Midbrain (tissue), 1 donor: ENCODE results near the gene TMTC2.
A peak's percentile ranks its signal among the peaks of the same experiment; 100 is the strongest.
"Not testable (repeated sequence)": the region's sequence is repeated elsewhere in the genome, so short reads cannot be mapped to it uniquely, and the experiment has no call there.

Source experiments
- DNase-seq: peaks from one replicate; lab custom pipeline; 2025; lab: John Stamatoyannopoulos, UW

TMTC2 gene

DNA sequence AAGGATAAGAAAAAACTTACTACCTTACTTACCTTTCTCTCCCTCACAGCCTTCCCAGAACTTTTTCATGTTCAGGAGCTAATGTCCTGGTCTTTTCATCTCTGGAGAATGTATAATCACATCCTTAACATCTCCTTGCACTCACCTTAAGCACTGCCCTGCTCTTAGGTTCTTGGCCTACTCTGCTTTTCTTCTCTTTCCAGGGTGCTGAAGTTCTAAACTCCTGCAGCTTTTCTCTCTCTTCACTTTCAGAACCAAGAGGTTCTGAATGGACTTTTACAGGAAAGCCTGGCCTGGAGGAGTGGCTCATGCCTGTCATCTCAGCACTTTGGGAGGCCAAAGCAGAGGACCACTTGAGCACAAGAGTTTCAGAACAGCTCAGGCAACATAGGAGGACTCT, 101.9 kb downstream of the TMTC2 start:
- DNase-seq = no peak

DNA sequence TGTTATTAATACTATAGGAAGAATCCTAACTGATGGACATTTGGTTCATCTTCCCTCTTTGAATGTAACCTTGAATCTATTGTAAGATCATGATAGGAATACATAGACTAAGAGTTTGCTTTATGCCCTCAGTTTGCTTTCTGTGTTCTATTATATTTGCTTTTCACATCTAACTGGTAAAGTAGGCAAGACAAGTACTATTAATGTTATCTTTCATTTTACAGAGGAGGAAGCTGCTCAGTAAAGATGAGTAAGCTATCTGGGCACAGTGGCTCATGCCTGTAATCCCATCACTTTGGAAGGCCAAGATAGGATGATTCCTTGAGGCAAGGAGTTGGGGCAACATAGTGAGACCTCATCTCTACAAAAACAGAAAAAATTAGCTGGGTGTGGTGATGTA, 103.0 kb downstream of the TMTC2 start:
- no peak for DNase-seq

DNA sequence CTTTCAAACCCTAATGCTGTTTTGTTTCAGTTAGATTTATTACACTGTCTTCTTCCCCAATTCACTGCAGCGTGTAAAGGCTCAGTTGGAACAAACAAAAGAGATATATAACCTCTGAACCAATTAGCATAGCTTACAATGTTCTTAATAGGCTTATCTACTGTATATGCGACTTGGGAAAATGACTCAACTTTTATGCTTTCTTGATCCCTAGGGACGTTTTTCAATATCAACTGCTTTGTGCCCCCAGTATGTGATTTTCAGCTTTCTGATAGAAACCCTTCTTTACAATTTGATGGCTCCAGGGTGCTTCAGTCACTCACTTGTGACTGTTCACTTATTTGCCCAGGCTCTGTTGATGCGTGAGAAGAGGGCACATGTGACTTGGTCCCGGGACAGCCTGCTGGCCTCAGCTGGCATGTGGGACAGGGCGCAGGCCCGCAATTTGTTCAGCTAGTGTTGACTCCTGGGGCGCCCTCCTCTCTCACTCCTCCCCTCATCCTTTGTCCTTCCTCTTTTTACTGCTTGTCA, 107.1 kb downstream of the TMTC2 start:
- DNase-seq = no peak

DNA sequence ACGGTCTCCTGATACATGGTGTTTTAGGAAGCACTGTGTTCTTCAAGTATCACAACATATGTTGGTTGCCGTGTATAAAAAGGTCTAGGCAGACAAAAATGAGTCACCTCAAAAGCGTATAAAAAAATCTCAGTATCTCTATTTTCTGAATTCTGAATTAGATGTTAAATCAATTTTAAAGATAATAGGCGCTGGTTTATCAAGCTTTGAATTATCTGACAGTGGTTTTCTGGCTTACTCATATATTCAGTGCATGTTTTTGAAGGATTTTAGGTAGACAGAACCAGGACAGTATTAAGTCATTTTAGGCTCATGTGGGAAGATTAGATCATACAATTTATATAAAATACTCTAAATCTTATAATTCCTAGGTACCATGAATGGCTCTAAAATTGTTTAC, 110.8 kb downstream of the TMTC2 start:
- no peak for DNase-seq

DNA sequence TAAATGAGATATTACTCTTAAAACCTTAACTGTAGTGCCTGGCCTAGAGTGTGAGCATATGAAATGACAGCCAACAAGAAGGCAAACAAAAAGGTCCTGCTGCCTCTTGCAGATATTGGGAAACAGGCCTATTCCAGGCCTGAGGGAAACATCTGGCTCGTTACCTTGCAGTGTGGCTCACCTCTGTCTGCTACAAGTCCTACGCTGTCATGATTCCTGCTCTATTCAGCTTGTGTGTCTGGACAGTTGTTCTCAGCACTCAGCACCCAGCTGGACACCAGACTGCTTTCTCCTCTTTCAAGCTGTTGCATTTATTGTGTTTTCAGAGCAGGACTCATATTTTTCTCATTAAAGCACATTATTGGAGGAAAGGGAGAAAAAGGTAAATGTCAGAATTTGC, 113.5 kb downstream of the TMTC2 start:
- DNase-seq = no peak

DNA sequence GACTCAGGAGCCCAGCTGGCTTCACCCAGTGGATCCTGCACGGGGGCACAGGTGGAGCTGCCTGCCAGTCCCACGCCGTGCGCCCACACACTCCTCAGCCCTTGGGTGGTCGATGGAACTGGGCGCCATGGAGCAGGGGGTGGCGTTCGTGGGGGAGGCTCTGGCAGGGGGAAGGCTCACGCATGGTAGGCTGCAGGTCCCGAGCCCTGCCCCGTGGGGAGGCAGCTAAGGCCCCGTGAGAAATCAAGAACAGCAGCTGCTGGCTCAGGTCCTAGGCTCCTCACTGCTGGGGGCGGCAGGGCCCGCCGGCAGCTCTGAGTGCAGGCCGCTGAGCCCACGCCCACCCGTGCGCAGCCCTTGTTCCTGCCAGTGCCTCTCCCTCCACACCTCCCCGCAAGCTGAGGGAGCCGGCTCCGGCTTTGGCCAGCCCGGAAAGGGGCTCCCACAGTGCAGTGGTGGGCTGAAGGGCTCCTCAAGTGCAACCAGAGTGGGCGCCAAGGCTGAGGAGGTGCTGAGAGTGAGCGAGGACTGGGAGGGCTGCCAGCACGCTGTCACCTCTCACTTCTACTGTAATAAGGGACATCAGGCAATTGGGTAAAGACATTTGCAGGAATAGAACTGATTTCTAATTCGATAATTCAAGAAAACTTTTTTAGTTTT, 115.4 kb downstream of the TMTC2 start:
- DNase-seq = no peak

DNA sequence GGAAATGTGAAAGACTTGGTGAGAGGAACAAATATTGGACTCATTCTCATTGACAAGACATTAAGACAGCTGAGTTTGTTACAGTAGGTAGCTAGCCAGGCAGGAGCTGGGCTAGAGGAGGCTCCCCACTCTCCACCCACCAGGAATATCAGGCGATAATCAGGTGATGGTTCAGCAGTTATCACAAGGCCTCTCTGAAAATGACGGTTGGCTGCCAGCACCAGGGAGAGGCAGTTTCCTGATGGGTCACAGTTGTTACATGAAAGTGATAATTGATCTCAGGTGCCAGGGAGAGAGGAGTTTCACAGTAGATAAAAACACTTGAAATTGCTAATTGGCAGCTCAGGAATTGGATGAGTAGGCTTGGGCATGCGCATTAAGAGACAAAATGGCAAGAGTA, 116.5 kb downstream of the TMTC2 start:
- no peak for DNase-seq

DNA sequence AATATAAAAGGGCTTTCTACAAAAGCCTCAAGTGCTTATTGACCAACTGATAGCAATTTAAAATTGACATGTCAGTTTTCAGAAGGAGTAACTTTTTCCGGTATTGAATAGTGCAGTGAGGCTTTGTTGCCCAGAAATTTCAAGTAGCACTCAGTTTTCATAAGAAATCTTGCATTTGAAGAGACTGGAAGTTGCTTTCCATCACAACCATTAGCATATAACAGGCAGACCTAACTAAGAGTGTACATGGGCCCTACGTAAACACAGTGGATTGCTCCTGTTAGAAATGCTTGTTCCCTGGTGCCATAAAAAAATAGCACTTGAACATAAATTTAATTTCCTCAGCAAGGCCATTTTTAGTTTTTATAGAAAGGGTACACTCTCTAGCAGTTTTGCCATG, 117.9 kb downstream of the TMTC2 start:
- no peak for DNase-seq

DNA sequence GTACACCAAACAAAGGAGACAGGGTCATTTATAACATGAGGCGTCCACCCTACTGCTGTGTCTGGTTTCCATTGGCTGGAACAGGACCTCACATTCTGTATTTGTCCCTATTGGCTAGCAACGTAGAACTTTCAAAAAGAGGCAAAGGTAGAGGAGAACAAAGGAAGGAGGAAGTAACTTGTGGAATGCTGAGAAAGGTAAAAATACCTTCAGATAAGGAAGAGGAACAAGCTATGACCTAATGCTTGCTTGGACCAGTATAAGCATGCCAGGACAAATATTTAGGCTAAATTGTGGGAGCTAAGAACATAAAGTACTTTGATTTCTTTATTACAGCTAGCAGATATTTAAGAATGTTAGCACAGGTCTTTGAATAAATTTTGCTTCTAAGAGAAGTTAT, 118.3 kb downstream of the TMTC2 start:
- DNase-seq = not testable (repeated sequence)

DNA sequence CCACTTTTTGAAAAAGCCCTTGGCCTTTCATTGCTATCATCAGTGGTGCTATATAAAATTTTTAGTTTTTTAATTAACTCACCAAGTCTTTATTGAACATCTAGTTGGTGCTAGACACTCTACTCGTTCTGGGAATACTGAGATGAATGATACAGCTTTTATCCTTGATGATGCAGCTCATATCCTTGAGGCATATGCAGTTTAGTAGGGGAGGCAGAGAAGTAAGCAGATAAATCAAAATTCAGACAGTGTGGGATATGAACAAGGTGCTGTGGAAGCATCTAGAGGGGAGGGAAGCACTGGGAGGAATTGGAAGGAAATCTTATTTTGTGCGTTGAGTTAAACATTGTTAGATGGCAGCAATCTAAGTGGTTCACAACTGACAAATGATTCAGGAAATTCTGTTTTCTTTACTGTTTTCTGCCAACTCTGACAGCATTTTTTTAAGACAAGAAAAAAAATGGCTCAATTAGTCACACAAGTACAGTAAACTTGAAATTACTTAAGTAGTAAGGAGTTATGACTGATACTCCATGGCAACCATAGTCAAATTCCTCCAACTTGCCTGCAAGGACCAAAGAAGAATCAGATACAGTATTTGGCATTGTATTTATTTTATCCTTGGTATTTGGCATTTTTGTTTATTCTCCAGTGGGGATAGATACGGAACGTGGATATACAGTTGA, 119.2 kb downstream of the TMTC2 start:
- no peak for DNase-seq

DNA sequence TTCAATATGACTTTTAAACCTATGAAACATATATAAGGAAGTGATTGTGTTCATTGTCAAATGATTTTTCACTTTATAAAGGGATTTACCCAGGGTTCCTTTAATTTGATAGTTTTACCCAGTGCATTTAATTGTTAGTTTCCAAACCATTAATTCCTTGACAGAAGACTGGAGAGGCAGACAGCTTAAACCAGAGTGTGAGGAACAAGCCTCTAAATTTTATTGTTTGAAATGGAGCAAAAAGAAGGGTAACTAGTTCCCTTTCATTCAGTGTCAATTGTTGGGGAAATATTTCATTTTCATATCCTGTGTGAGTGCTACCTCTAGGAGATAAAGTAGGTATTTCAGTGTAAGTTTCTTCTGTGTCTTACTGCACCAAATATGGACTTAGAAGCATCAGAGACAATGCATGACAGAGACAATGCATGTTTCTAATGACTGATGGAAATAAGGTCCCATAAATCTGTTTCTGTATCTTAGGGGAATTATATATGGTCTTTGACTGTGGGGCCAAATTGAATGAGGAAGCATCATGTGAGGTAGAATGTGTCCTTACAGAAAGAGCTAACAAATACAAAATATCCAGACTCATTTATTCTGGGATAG, 120.5 kb downstream of the TMTC2 start:
- no peak for DNase-seq

DNA sequence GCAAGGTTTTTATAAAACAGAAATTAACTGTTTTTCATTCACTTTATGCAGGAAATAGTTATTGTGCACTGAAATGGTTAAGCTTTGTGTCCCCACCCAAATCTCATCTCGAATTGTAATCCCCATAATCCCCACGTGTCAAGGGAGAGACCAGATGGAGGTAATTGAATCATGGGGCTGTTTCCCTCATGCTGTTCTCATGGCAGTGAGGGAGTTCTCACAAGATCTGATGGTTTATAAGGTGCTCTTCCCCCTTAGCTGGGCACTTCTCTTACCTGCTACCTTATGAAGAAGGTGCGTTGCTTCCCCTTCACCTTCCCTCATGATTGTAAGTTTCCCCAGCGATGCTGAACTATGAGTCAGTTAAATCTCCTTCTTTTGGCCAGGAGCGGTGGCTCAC, 123.9 kb downstream of the TMTC2 start:
- DNase-seq = no peak

DNA sequence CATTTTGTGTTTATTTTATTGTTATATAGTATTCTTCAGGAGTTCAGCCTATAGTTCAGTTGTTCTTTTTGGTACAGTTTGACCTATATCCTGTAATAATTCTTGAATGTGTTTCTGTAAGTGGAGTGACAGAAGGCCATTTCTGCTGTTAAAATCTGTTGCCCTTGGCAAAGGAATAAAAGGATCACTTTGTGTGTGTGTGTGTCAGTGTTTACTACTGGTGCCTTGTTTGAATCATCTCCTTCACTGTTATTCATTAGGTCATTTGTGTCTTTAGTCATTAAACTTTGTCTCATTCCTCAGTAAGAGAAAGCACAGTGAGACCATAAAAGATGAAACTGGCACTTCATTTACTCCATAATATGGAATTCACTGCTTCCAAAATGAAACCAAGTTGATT, 130.7 kb downstream of the TMTC2 start:
- peak; percentile 69 for DNase-seq

DNA sequence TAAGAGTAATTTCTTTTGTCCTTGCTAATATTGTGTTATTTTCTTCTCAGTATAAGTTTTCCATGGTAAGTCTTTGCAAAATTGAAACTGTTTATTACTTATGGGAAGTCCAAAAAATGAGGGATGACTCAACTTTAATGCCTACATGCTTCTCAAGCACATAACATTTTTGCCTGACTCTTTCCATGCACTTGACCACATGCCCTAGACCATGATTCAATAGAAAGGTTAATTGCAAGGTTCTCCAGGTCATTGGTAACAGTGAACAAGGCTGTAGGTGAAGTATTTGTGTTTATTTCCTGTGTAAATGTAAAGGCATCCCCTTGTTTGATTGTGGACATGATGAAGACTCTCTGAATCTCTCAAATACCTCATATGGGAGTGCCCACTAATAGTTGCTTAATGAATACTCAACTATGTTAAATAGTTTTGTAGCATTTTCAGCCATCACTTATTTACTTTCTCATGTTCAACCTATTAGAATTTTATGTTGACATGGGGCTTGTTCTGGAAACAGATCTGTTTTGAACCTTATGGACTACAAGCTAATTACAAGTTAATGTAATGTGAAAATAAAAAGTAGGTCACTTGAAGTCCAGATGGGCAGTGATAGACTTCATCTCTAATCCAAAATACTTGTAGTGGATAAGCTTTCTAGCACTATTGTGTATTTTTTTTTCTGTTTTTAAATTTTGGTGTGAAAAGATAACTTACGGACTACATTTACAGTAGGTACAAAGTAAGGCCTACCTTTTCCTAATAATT, 131.7 kb downstream of the TMTC2 start:
- no peak for DNase-seq

DNA sequence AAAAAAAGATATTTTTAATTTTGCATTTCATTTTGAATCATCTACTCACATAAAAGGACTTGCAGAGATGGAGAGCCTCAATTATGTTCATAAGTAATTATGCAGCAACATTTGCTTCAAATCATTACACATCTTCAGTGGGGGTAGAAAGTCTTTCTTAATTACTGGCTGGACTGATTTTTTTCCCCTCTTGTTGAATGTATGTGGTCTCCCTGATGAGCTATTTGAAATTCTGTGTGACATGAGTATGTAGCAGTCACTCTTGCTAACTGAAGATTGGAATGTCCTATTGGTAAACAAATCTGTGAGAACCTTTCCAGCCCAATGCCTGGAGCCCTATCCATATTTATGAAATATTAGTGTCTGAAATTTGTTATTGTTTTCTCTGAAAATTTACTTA, 139.8 kb downstream of the TMTC2 start:
- DNase-seq = no peak

DNA sequence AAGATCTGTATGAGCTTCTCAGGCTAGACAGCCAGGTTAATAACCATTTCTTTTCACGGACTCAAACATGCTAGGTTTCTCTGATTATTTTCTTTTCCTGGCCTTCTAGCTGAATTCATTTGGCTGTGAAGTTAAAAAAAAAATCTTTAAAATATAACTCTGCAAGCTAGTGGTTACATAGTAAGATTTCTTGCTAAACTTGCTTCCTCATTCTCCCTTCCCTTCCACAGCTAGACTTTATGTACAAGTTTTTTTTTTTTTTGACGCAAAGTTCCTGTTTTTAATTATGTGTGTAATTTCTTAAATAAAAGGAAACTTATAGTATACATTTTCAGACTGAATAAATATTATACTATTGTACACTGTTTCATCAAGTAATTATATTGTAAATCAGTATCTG, 145.4 kb downstream of the TMTC2 start:
- DNase-seq = no peak

DNA sequence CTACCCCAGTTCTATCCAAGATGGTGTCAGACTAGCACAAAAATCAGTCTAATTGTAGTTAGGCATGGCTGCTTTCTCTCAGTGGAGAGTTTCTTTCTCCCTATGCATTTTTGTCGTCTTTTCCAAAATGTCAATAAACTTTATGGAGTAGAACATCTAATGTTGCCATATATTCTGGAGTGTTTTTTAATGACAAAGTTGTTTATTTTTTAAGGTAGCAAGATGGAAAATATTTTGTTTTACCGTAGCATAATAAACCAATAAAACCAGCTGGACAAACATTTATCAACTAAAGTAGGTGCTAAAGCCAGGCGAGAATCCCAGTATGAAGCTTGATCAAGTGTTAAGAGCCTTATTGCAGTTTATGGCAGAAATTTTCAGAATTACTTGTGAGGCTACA, 146.3 kb downstream of the TMTC2 start:
- DNase-seq = no peak

DNA sequence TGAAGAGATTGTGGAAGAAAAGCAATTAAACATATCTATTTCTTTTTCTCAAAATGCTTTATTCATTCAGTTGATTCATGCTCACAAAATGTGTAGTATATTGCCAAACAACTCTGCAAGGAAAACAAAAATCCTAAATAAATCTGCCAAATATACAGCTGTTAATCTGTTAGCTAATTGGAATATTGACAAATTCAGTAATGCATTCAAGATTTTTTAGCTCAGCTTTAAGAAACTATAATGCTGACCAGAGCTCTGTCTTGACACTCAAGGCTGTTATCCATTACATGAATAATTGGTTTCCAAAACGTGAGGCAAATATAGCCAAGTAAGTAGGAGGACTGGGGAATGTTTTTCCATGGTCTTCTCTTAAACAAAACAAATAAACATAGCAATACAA, 146.8 kb downstream of the TMTC2 start:
- DNase-seq = no peak

DNA sequence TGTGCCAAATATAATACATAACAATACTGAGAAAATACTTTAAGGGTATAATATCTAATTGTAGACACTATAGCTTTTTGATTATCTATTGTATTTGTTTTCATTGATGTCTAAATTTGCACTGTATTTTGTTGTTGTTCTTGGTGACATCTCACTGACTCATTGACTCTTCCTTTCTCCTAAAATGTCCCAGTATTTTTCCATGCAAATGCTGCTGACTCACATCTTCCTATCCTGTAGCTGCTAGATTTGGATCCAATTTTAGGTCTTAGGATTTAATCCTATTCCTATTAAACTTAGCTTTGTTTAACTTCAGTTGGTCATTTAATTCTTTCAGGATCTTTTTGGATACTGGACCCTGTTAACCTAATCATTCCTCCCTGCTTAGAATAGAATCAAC, 148.5 kb downstream of the TMTC2 start:
- no peak for DNase-seq

DNA sequence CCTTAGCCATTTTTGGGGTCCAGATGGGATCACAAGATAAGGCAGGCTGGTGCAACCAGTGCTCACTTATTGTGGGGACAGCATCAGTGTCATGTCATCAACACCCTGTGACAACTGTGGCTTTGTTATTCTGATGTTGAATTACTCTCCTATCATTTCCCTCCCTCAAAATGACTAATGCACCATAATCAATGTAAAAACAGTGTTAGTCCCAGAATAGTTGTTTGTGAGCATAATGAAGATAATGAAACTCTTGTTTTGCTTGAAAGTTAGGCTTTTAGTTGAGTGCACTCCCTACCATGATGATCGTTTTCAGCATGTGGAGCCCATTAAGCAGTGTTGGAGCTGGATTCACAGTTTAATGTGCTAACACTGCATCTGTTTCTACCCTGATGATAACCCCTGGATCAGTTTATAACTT, 151.4 kb downstream of the TMTC2 start:
- DNase-seq = peak; percentile 80

DNA sequence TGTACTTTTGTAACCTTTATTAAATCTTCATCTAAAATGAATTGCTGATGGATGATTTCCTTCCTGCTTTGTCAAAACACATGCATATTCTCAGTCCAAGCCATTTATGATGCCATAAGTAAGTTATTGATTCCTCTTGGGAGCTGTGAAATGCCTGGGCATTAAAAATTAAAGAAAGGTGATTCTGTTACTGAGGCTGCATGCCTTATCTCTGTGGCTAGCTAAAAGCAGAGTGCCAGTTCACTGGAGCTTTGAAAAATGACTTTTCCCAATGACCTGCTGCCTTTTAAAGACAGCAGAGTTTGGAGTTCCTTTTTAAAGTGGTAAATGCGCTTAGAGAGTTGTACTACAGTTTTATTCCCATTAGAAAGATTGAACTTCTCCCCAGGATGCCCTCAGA, 152.1 kb downstream of the TMTC2 start:
- DNase-seq = no peak

DNA sequence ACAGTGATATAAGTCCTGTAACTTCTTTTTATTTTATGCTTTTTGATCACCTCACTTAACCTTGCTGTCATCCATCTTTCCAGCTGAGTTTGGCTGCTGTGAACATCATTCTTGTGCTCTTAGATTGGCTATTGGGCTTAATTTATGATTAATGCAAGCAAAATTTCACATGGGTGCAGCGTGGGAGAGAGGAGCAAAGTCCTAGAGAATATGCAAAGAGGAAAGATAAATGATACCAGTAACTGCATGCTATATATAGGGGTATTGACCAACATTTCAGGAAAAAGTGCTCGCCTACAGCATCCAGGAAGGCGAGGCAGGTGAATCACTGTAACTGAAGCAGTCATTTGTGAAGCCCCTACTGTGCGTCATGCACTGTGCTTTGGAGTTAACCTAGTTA, 153.1 kb downstream of the TMTC2 start:
- DNase-seq = no peak

DNA sequence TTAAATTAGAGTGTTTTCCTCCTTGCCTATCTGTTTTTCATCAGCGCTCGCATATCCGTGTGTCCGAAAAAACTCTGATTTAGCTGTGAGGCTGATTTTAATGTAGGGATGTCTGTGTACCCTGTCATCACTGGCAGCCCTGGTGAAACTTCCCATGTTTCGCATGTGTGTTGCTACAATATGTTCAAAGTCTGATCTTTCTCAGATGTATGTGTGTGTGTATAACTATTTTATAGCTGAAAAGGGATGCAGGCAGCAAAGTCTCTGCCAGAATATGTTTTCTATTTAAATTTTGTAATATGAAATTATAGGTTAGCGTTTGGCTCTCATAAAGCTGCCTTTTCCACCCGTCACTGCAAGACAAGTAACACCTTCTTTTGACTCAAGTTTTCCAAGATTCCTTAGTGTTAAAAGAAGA, 154.8 kb downstream of the TMTC2 start:
- no peak for DNase-seq
